Left ventricle myocardium inferior (tissue), 1 donor: Measurements from ENCODE around the gene ADCK2. TPM values are rescaled to one million over a fixed set of nuclear protein-coding genes. Genes with fewer than 3 reads are reported as not detected.
"Not testable (repeated sequence)": the region's sequence is repeated elsewhere in the genome, so short reads cannot be mapped to it uniquely, and the experiment has no call there.

Experiments
- DNase-seq: peaks from one replicate; pipeline ENCODE4 v3.0.0-alpha.2; 2020
- H3K27ac ChIP-seq: fragments of 200-600 bp; replicated peaks from 2 replicates; pipeline ENCODE4 v1.8.0; 2021
- H3K27me3 ChIP-seq: fragments of 200-600 bp; 2 replicates; pipeline ENCODE4 v1.8.0; 2021; ENCODE audit warnings: low read depth
- H3K36me3 ChIP-seq: fragments of 200-600 bp; 2 replicates; pipeline ENCODE4 v1.8.0; 2021
- H3K4me1 ChIP-seq: fragments of 200-600 bp; 2 replicates; pipeline ENCODE4 v1.8.0; 2021
- H3K4me3 ChIP-seq: fragments of 200-600 bp; 2 replicates; pipeline ENCODE4 v1.8.0; 2021; ENCODE audit warnings: mild to moderate bottlenecking, moderate library complexity
- H3K9me3 ChIP-seq: fragments of 200-600 bp; replicated peaks from 2 replicates; pipeline ENCODE4 v1.8.0; 2021
- CTCF ChIP-seq: fragments of 200-600 bp; IDR thresholded peaks from 2 replicates; pipeline ENCODE4 v1.8.0; 2021; ENCODE audit warnings: antibody characterized with exemption, mild to moderate bottlenecking, borderline replicate concordance
- intact Hi-C: fragments of 100-400 bp; cut with micrococcal nuclease; formaldehyde crosslinking; loops from one replicate; pipeline ENCODE4 v1.11.0; 2022
- total RNA-seq: library from RNA; stranded (reverse); fragmentation: NEBNext Ultra II Directional; extraction: Animal tissue kit (Norgen Biotek cat#: 25700); gene quantifications from one replicate; pipeline ENCODE4 v1.2.1, GENCODE V29; 2021
- donor health status: DM: no; HTN: yes; CAD: no; lungs with severe emphysema.

Gene ADCK2
- total RNA-seq, 1 donor from 2014 or later: 8.5 TPM

GRCh38 chr7:140641524-140642195 lies 31.1 kb upstream of the ADCK2 start:
- Histone ChIP-seq H3K4me1 (peaks cover 48% of the 10 kb centered on the region), H3K27ac (peak overlapping the region; percentile 95)

GRCh38 chr7:140643416-140643815 lies 29.3 kb upstream of the ADCK2 start:
- H3K9me3 ChIP-seq: no peaks in the 10 kb centered on the region
- peaks cover 14% of the 10 kb centered on the region for H3K27me3 ChIP-seq
- no peak for DNase-seq
- peaks cover 30% of the 10 kb centered on the region for H3K4me1 ChIP-seq
- no peak overlapping the region for H3K4me3 ChIP-seq
- no peak overlapping the region for H3K27ac ChIP-seq
- no peaks in the 10 kb centered on the region for H3K36me3 ChIP-seq
- intact Hi-C loops: no loop called here
- no peak for TF ChIP-seq CTCF

More at GRCh38 chr7:140641524-140642195, 31.1 kb upstream of the ADCK2 start:
- no peak for TF ChIP-seq CTCF
- H3K27me3 ChIP-seq: peaks cover 14% of the 10 kb centered on the region
- no peak for DNase-seq
- H3K36me3 ChIP-seq: no peaks in the 10 kb centered on the region
- peak overlapping the region; percentile 81 for H3K4me3 ChIP-seq
- H3K9me3 ChIP-seq: no peaks in the 10 kb centered on the region
- intact Hi-C loops: no loop called here

- peak overlapping the region; percentile 9 for H3K27ac ChIP-seq
- intact Hi-C loops: not testable (repeated sequence)
- H3K4me1 ChIP-seq: peaks cover 25% of the 10 kb centered on the region
Observed at GRCh38 chr7:140644761-140645160, 28.0 kb upstream of the ADCK2 start.

GRCh38 chr7:140645166-140645900 lies 27.4 kb upstream of the ADCK2 start:
- intact Hi-C loops: no loop called here
- no peak for DNase-seq
- no peak overlapping the region for H3K4me3 ChIP-seq
- peak overlapping the region; percentile 24 for H3K27ac ChIP-seq
- TF ChIP-seq CTCF: peak; percentile 36
- H3K9me3 ChIP-seq: no peaks in the 10 kb centered on the region
- peaks cover 7% of the 10 kb centered on the region for H3K27me3 ChIP-seq
- H3K4me1 ChIP-seq: peaks cover 26% of the 10 kb centered on the region
- H3K36me3 ChIP-seq: no peaks in the 10 kb centered on the region

More at GRCh38 chr7:140644761-140645160, 28.0 kb upstream of the ADCK2 start:
- H3K36me3 ChIP-seq, DNase-seq, H3K4me3 ChIP-seq, H3K9me3 ChIP-seq: not testable (repeated sequence)
- H3K27me3 ChIP-seq: peaks cover 12% of the 10 kb centered on the region

GRCh38 chr7:140646931-140647647 lies 25.7 kb upstream of the ADCK2 start:
- Histone ChIP-seq H3K4me3 (no peak overlapping the region), H3K4me1 (peaks cover 27% of the 10 kb centered on the region), H3K36me3 (no peaks in the 10 kb centered on the region), H3K27ac (no peak overlapping the region), H3K27me3 (no peaks in the 10 kb centered on the region), H3K9me3 (no peaks in the 10 kb centered on the region)
- peak; percentile 61 for TF ChIP-seq CTCF
- DNase-seq: no peak
- intact Hi-C loops: no loop called here
